ENCODE measurements around the gene LAMTOR2.

- no peak for TF ChIP-seq CTCF (IDR thresholded peaks at IDR 0.05)
- no peak for TF ChIP-seq EP300 (IDR thresholded peaks at IDR 0.05)
These were observed 22.2 kb downstream of the LAMTOR2 start for GRCh38 chr1:156076609-156077429.
